Endothelial cell of coronary artery (primary cell): ENCODE measurements around the gene LRIT1. TPM values are rescaled to one million over a fixed set of nuclear protein-coding genes. Genes with fewer than 3 reads are reported as not detected.

Experiments
- total RNA-seq: library from RNA; depleted of rRNA; stranded (reverse); fragments of >200 nt; gene quantifications from 2 replicates; pipeline ENCODE4 v1.2.3, GENCODE V29; 2014

Gene LRIT1, protein sequence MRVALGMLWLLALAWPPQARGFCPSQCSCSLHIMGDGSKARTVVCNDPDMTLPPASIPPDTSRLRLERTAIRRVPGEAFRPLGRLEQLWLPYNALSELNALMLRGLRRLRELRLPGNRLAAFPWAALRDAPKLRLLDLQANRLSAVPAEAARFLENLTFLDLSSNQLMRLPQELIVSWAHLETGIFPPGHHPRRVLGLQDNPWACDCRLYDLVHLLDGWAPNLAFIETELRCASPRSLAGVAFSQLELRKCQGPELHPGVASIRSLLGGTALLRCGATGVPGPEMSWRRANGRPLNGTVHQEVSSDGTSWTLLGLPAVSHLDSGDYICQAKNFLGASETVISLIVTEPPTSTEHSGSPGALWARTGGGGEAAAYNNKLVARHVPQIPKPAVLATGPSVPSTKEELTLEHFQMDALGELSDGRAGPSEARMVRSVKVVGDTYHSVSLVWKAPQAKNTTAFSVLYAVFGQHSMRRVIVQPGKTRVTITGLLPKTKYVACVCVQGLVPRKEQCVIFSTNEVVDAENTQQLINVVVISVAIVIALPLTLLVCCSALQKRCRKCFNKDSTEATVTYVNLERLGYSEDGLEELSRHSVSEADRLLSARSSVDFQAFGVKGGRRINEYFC
- not detected in 2 replicates for total RNA-seq

DNA sequence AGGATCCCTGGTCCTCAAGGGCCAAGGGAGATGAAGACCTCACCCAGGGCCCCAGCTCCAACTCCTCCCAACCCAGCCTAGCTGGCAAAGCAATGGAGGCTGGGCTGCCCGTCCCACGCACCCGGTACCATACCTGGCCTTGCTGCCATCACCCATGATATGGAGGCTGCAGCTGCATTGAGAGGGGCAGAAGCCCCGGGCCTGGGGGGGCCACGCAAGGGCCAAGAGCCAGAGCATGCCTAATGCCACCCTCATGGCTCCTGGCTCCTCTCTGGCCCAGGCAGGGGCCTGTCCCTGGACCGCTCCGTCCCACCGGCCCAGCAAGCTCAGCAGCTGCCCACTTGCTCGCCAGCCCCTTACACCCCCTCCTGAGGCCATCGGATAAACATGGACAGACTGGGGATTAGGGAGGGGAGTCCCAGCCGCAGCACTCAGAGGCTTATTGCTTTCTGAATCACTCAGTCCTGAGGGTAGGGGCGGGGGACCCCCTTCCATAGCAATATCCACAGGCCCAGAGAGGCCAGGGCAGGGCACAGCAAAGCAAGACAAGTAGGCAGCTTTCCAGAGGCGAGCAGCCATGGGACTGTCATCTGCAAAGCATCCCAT is at the start of gene LRIT1:
Gene LRIT1 (minus strand): TSS at position 362 of the 606 bp plus-strand sequence. CDS start 107 bp downstream, at position 255.

DNA sequence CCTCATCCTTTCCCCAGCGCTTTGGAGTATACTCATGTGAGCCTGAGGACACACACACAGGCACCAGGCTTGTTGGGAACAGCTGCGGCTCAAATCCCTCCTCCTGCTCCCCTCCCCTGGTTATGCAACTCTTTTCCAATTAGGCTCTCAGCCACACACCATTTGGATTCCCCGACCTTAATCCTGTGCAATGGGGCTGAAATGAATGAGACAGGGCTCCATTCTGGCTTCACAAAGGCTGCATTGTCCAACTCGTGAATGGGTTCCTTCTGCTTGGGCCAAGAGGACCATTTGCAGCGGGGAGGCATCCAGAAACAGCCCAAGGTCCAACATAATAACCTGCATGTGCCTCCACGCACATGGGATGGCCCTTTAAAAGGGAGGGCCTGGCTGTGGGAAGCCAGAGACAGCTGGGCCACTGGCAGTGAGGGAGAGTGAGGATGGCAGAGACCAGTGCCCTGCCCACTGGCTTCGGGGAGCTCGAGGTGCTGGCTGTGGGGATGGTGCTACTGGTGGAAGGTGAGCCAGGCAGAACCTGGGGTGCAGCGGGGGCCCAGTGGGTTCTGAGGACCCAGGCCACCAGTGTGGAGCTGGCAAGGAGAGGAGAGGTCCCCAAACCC is 3.4 kb upstream of the LRIT1 start, which contains the start of gene RGR:
Gene RGR (plus strand): TSS at position 403 of the 620 bp plus-strand sequence. CDS start 38 bp downstream, at position 441.

DNA sequence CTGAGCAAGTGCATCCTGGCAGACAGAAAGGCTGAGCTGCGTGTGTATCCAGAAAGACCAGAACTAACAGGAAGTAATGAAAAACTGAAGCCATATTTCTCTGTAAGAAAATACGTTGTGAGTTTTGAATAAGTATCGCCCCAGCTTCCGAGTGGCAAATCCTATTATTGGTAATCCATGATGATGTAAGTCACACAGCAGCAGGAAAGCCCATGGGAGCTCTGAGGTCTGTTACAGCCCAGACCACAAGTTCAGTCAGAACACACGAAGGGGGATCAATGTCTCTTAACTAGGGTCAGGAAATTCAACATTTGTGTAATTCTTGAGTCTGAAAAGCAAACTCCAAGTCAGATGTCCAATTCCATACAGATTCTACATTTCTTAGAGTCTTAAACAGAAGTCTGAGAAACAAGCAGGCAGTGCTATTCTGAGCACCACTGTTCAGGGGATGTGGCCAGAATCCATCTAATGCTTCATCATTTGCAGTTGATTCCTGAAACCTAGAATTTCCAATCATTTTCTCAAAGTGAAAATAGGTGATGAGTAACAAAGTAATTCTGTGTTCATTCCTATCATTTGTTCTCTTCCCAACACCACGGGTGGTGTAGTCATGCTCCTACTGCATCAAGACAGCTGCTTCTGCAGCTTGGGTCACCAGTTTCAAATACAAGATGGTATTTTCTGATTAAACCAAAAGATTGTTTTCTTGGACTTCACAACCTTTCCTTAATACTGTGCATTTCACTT is 15.7 kb downstream of the LRIT1 start, which contains the start of gene LRIT2:
Gene LRIT2 (minus strand): TSS at position 118 of the 747 bp plus-strand sequence. CDS start 24 bp downstream, at position 94.

DNA sequence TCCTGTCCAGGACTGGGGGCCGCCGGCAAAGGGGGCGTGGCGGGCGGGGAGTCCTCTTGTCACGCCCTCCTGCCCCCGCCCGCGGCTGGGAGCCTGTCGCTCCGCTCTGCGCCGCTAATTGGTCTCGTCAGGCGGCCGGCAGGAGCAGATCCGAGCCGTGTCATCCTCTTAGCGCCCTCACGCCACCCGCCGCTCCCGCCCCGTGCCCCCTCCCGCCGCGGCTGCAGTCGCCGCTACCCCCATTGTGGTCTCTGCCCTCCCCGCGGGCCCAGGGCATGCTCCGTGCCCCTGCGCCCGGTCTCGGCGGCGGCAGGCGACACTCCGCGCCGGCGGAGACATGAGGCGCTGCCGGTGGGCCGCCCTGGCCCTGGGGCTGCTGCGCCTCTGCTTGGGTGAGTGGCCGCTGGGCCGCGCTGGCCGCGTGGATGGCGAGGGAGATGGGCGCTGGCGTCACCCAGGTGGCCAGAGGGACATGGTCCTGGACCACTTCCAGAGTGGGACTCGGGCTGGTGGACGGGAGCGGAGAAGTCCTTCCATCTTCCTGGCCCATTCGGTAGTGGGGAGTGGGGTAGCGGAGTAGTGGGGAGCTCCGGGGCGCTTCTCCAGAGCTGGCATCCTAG is 46.8 kb downstream of the LRIT1 start, which contains the start of gene CDHR1:
Gene CDHR1 (plus strand): TSS at position 114 of the 620 bp plus-strand sequence. CDS start 224 bp downstream, at position 338.

Other genes with a start within 250 kb of the LRIT1 start
- gene GHITM, start 102.0 kb downstream of the LRIT1 start, total RNA-seq = 165 and 179 TPM in 2 replicates
- not detected in 2 replicates for gene GPR15LG, start 67.7 kb downstream of the LRIT1 start, total RNA-seq
- not detected in 2 replicates for gene CDHR1, start 47.0 kb downstream of the LRIT1 start, total RNA-seq
- gene LRIT2, start 16.0 kb downstream of the LRIT1 start, total RNA-seq = not detected in 2 replicates
- gene RGR, start 3.5 kb upstream of the LRIT1 start, total RNA-seq = not detected in 2 replicates
- 21.8 and 23.2 TPM in 2 replicates for gene CCSER2, start 87.0 kb upstream of the LRIT1 start, total RNA-seq